ENCODE measurements around the gene MIEN1.
"Not testable (repeated sequence)": the region's sequence is repeated elsewhere in the genome, so short reads cannot be mapped to it uniquely, and the experiment has no call there.

MIEN1 gene, protein sequence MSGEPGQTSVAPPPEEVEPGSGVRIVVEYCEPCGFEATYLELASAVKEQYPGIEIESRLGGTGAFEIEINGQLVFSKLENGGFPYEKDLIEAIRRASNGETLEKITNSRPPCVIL

DNA sequence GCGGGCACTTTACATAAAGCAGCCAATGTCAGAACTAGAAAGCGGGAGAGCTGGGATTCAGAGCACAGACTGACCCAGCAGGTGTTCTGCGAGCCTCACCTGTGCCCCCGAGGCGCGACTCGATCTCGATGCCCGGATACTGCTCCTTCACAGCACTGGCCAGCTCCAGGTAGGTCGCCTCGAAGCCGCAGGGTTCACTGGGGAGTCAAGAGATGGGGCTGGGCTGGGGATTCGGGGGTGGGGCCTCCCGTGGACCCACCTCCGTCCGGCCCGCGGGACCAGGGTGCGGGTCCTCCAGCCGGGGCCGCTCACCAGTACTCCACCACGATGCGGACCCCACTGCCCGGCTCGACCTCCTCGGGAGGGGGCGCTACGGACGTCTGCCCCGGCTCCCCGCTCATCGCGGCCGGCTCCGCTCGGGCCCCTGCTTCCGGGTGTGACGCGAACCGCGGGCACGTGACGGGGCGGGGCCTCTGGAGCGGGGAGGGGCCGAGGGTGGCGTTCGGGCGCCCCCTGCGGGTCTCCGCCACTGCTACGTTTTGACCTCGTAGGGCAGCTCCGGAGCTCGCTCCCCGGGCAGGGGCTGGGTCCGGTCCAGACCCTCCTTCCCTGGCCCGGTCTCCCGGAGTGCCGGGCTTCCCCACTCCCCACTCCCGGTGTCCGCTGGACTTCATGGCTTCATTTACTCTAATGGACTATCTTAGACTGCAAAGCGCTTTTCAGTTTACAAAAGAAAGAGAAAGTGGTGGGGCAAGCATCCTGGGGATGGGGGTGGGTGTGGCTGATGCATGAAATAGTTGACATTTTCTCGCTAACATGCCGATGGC, at the start of gene MIEN1:
Gene MIEN1 (minus strand): TSS at position 438 of the 827 bp plus-strand sequence. CDS start 37 bp downstream, at position 401.
- peak; percentile 95 for DNase-seq

DNA sequence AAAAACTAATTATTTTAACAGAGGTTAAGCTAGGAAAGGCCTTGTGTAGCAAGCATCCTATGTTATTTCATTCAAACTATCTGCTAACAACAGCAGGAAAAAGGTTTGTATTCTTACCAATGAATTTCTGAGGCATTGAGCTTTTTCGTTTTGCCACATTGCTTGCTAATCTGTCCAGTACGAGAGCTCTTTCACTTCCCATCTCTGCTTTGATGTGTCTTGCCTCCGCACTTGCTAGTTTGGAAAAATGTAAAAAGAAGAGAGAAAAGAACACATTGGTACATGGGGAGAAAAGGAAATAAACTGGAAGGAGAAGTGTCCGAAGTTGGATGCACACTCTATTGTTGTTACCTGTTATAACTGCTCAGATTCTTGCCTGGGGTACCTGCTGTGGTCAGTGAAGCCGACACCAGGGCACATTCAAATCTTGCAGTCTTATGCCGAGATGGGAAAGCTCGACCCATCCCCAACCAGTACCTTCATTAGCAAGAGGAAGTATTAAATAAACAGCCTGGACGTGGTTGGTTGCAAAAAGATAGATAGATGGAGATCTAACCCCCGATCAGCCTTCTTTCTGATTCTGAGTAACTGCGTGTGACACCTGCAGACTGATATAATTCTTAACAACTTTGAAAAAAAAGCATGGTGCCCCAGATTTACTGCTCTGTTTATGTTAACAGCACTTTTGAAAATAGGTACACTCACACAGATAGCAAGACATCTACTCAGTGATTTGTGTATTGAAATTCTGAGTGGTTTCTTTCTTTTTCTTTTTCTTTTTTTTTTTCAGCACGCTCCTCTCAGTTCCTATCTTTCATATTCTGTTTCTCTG, 47.4 kb upstream of the MIEN1 start:
- DNase-seq, result no peak

DNA sequence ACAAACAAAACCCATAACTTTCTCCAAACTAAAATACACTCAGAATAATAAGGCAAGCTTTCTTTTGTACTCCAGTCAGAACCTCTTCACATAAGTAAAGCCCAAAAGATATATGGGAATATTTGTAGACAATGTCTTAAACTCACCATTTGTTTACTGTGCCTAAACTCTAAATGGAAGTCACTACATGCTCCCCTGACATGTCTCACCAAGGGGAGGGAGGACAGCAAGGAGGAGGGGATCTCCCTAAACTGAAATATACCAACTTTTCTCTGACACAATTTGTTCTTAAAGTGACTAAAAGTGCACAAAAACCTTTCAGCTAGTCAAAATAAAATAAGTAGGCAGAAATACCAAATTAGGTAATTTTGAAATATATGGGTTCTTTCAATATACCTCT, 45.9 kb upstream of the MIEN1 start:
- DNase-seq, result no peak

DNA sequence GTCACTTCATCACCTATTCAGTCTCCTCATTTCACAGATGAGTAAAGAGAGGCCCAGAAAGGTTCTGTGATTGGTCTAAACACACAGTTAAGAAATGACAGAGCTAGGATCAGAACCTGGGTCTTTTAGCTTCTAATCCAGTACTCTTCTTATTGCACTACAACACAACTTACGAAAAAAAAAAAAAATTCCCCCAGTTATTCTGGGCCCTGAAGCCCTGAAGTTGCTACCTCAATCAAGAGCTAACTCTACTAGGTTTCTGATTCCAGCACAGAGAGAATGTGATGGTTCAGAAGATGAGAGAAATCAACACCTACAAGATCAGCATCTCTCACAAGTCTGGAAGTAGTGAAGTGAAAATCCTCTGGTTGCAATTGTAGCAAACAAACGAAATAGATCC, 44.7 kb upstream of the MIEN1 start:
- no peak for DNase-seq

DNA sequence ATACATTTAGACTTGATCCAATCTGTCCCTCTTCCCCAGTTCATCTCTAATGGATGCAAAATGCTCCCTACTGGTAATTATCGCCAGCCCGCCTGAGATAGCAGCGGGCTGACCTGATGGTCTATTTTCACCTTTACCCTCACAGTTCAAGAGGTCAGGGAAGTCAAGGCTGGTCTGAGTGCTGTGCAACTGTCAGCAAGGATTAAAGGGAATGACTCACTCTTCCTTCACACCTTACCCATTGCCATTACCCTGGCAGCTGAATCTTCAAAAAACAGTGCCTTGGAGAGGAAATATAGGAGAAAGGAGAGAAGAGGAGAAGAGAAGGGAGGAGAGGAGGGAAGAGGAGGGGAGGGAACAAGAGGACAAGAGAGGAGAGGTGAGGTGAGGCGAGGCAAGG, 43.7 kb upstream of the MIEN1 start:
- no peak for DNase-seq

DNA sequence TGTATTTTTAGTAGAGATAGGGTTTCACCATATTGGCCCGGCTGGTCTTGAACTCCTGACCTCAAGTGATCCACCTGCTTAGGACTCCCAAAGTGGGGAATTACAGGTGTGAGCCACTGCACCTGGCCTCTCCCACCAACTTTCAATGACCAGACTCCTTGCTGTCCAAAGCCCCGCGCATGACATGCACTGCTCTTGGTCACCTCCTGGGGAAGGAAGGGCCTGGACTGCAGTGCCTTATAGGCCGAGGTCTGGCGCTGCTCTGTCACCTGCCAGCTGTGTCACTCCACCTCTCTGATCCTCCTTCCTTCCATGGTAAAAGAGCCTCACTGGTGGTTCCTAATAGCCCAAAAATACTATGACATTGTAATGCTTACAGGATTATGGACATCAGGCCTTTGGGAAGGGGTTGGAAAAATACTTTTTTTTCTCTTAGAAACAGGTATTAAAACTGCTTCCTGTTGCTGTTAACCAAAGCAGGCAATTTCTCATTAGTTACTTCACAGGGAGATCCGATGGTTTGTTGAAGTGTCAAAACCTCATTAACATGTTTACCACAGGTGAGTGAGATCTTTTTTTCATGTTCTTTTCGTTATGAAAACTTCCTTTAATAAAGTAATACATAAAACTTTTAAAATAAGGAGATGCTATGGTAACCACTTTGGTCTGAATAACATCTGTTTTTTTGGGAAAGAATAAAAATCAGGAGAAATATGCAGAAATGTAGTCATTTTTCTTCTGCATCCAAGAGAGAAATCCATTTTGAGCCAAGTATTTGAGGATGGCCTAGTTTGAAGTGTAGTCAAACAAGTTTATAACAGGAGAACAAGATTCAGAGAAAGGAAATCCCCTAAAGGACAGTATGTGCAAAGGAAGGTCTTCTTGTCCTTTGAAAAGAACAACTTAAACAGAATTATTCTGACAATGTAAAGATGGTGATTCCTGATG, 42.9 kb upstream of the MIEN1 start:
- no peak for DNase-seq

DNA sequence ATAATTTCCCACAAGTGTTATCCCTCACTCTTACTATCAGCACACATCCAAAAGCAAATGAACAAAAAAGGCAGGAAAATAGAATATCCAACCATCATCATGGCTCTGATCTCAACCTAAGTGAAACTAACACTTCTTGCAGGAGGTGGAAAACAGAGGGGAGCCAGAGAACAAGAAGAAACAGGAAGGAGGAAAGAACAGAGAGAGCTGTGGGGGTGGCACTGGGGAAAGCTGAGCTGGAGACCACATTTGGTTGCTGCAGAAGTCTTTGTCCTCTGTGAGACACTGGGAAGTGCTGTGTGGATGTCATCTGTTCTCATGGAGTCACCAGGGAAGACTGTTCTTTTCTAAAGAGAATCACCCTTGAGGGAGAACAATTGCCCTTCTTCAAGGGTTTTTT, 42.1 kb upstream of the MIEN1 start:
- DNase-seq, result no peak

DNA sequence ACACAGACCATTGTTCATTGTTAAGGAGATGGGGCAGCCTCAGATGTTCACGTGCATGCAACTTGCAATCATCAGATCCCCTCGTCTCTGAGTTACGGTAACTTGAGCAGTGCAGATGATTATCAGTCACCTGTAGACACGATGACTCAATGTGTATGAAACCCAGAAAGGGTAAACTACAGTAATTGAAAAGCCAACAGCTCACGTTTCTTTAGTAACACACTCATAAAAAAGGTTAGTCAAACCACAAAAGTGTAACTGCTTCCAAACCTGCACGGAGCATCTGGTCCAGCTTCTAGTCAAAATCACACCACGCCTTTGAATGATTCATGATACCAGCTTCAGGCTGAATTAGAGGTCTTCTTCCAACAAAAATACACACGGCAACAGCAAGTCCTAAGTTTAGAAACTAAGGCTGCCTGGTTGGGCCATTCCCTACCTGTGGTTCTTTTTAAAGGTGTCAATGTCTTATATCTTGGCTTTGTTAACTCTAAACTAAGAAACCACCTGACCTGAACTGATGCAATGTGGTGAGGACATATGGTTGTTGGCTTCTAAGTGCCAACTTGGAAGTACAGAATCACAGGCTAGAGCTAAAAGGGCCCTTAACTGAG, 39.7 kb upstream of the MIEN1 start:
- peak; percentile 76 for DNase-seq

DNA sequence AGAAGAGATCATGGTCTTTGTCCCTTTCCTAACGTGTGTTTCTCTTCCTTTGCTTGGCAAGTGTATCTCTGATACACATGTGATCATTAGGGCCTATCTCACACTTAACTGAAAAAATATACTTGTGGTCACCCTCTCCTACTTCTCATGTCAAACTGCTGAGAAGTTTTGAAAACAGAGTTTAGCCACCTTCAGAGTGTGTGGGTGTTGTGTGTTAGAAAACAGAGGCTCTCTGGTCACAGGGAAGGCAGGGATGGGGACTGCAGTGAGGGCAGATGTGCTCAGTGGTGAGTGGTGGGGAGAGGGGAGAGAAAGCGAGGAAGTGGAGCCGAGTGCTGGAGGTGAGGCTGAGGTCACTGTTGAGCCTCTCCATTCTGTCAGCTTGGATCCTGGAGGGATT, 36.8 kb upstream of the MIEN1 start:
- DNase-seq, result no peak

DNA sequence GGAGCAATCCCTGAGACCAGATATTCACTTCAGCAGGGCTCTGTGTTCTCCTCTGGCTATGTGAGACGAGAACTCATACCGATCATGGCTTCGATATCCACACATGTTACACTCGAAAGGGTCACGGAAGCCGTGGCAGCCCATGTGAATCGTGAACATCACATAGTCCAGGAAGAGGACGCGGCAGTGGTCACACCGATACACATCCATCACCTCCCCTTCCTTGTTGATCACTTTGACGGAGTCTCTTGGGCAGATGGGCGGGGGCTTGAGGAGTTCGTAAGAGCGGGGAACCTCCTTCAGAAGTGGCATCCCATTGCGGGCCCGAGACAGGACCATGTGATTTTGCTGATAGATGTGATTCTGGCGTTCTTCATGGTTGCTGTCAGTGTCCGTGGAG, 35.4 kb upstream of the MIEN1 start:
- DNase-seq, result no peak

DNA sequence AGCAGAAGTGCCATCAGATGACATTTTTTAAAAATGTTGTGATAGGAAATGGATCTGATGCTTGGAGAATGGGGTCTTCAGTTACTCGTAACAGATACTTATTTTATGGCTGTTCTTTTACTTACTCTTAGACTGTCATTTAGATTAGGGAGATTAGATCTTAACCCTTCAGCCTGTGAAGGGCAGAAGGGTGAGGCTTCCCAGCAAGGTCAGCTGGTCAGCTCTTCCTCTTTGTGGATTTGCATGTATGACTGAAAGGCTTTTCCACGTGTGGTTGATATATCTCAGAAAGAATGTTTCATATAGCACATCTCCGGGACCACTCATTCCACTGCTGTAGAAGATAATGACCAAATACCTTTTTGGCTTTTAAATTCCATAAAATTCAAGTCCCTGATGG, 34.8 kb upstream of the MIEN1 start:
- DNase-seq, result no peak

DNA sequence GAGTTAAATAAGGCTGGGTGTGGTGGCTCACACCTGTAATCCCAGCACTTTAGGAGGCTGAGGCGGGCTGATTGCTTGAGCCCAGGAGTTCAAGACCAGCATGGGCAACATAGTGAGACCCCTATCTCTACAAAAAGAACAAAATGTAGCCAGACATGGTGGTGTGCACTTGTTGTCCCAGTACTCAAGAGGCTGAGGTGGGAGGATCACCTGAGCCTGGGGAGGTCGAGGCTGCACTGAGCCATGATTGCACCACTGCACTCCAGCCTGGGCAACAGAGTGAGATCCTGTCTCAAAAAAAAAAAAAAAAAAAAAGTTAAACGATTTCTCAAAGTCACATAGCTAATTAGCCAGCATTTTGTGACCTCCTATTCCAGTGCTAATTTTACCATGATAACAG, 33.8 kb upstream of the MIEN1 start:
- not testable (repeated sequence) for DNase-seq

DNA sequence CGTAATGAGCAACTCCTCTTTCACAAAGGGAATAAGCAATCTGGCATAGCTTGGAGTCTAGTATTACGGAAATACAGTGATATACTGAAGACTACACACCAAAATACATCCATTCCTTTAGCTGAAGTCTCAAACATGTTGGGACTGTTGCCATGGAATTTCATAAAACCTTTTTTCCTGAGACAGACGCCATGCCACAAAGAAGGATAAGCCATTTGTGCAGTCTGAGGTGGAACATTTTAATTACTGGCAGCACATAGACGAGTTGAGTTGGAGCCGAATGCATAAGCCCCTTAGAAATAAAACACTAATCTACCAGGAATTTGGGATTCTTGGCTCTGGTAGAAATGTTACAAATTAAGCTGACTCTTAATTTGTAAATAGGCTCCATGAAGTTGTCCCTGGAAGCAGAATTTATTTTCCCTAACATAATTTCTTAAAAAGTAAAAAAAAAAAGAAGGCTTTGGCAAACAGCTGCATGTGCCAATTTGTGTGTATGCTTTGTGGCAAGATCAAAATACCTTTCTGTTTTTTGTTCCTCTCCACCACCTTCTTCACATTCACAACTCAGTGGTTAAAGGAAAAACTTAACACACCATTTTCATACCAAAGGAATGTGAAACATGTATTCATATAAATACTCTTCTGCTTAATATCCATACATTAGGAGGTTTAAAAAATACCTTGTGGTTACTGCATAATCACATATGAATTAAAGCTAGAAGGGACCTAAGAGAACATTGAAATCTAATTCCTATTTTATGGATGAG, 32.9 kb upstream of the MIEN1 start:
- no peak for DNase-seq

DNA sequence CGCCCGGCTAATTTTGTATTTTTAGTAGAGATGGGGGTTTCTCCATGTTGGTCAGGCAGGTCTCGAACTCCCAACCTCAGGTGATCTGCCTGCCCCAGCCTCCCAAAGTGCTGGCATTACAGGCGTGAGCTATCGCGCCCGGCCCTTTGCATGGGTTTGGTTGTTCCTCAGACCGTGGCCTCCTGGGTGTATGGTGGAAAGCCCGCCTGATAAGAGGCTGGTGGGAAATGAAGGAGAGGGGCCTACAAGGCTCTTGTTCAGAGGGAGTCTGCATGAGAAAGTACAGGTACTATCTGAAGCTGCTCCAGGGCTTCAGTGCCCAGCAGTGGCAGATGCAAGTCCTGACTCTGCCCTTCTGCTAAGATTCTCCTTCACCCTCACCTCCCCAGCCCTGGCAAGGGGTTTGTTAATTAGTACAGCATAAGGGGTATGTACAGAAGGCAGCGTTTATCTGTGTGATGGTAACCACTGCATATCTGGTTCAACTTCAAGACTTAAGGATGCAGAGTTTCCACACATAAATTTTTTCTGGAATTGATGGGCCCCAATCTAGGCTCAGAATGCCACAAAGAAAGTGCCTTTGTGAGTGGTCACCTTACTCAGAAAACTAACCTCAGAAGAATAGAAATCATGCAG, 31.6 kb upstream of the MIEN1 start:
- DNase-seq, result no peak

DNA sequence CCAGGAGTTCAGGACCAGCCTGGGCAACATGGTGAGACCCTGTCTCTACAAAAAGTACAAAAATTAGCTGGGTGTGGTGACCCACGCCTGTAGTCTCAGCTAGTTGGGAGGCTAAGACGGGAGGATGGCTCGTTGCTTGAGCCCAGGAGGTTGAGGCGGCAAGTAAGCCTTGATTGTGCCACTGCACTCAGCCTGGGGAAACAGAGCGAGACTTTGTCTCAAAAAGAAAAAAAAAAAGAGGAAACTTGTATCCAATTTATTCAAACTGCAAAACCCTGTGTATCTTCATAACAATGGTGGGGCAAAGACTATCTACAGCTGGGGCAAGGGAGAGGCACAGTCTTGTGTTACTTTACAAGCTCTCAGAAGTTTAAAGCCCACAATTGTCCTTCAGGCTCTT, 28.9 kb upstream of the MIEN1 start:
- no peak for DNase-seq

DNA sequence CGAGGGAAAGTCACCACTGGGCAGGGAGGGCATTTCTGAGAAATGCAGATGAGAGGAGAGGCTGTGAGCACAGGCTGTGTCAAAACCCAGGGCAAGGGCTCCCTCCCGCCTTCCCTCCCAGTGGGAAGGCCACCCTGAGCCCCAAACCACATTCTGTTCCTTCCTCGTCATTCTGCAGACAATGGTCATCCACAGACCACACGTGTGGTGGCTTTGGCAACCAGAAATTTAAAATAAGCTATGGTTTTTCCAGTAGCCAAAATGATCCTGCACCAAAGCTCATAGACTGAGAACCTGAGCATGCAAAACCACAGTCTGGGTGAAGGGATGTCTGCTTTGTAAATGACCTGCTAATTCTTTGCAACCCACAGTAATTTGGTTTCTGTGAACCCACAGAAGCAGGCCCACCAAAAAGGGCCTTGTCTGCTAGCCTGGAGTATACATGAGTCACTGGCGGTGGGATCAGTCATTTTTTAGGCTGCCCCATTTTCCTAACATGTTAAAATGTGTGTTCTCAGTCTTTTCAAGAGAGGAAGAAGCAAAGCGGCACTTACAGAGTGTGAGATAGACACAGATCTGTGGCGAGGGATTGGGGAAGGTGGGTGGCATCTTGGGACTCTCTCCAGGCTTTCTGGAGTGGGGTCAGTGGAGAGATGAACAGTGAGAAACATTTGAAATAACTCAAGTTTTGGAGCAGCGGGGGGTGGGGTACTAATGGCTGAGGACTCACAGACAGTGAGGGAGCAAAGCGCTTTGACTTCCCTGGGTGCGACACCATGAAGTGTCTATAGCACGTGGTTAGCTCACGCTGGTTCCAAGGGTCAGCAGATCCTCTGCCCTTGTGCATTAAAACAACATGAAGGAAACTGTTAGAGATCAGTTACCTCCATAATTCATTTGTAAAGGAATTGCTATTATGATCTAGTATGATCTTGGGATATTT, 27.9 kb upstream of the MIEN1 start:
- DNase-seq, result peak; percentile 73

DNA sequence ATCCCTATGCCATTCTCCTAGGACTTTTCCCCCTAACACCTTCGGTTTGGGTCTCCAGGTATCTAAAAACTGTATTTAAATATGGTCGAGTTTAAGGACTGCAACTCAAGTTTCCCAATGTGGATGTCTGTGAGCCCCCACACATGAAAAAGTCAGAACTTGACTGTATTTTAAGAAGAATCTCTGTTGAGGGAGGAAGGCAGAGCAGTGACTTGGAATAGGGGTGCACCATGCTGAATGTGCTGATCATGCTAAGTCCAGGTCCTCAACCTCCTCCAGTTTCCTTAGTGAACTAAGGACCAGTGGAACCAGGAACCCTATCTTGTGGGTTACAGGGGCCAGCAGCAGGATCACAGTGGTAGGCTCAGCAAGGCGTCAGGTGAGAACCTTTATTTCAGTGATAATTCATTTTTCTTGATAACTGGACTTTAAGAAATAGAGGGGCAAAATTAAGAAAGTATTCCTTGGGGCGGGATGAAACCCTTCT, 26.9 kb upstream of the MIEN1 start:
- DNase-seq, result no peak

DNA sequence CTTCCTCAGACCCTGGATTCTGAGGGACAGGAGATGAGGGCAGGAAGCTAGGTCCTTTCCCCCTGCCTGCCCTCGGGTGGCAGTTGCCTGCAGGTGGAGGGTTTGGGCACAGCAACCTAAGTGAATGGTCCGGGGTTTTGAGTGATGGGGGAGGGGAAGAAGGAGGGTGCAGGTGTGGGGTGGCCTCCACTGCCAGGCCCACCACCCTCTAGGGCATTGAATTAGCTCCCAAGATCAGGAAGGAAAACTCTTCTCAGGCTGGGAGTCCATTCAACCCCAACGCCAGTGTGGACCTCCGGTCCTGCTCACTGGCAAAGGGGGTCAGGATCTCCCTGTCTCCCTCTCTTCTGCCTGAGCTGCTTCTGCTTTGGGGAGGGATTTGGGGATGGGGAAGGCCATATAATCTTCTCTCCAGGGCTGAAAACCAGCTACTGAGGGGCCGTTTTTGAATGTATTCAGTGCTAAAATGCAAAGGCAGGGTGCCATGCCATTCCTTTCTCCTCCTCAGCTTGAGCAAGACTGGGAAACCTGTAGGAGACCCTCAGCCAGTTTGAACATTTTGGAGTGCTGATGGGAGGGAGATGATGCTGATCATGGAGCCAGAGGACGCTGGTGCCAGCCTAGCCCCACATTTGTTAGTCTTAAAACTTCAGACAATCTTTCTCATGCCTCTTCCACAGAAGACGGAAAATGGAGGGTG, 26.2 kb upstream of the MIEN1 start:
- DNase-seq, result no peak
